GM21576 (cell line): ENCODE data around the gene MEGF11.

ENCODE experiments used
- ATAC-seq: cut with Tn5 transposase; IDR thresholded peaks from one replicate; pipeline ENCODE4 v1.9.1; 2021; ENCODE audit warnings: mild to moderate bottlenecking, moderate library complexity; ENCODE audit not compliant: unreplicated experiment

The MEGF11 gene

GRCh38 chr15:65927545-65927944 lies 326.0 kb downstream of the MEGF11 start:
- no peak for ATAC-seq

- peak; percentile 43 for ATAC-seq
Observed at GRCh38 chr15:65926899-65927298, 326.7 kb downstream of the MEGF11 start.

DNA sequence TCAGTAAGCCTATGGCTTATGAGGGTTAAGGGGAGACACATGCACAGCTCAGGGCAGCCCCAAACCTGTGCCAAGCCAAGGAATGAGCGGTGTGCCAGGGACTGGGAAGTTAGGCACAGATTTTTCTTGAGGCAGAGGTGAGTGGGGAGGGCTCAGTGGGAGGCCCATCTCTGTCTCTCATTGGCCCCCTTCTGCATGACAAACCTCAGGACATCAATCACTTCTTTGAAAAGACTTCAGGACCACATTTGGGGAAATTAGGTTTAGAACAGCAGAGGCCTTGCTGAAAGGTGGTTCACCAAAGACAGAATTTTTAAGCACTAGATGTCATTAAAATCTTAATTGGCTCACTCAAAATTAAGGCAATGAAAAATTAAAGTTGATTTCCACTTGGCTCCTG lies 327.1 kb downstream of the MEGF11 start:
- ATAC-seq, result no peak

GRCh38 chr15:65925338-65925737 lies 328.2 kb downstream of the MEGF11 start:
- ATAC-seq, result no peak

GRCh38 chr15:65924004-65924403 lies 329.5 kb downstream of the MEGF11 start:
- ATAC-seq, result no peak

GRCh38 chr15:65923264-65923663 lies 330.3 kb downstream of the MEGF11 start:
- ATAC-seq, result no peak

GRCh38 chr15:65922621-65923020 lies 330.9 kb downstream of the MEGF11 start:
- ATAC-seq, result no peak

GRCh38 chr15:65921780-65922179 lies 331.8 kb downstream of the MEGF11 start:
- no peak for ATAC-seq

GRCh38 chr15:65920825-65921309 lies 332.7 kb downstream of the MEGF11 start:
- ATAC-seq, result no peak

GRCh38 chr15:65920121-65920520 lies 333.4 kb downstream of the MEGF11 start:
- ATAC-seq, result no peak

- no peak for ATAC-seq
Observed at GRCh38 chr15:65919353-65919752, 334.2 kb downstream of the MEGF11 start.

DNA sequence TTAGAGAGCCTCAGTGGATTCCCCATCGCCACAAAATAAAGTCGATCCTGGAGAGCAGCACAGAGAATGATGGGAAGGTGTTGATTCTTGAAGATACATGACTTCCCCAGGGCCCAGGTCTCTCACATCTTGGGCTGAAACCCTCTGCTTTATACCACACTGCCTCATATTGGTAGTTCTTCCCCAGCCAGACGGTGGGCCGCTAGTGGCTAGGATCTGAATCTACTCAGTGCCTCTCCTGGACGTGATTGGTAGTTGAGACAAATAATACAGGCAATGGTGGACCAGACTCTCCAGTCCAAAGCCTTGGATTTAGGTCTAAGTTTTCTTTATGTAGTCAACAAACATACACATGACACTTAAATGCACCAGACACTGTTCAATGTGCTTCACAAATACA lies 334.6 kb downstream of the MEGF11 start:
- no peak for ATAC-seq

GRCh38 chr15:65918357-65918920 lies 335.1 kb downstream of the MEGF11 start:
- ATAC-seq, result no peak

DNA sequence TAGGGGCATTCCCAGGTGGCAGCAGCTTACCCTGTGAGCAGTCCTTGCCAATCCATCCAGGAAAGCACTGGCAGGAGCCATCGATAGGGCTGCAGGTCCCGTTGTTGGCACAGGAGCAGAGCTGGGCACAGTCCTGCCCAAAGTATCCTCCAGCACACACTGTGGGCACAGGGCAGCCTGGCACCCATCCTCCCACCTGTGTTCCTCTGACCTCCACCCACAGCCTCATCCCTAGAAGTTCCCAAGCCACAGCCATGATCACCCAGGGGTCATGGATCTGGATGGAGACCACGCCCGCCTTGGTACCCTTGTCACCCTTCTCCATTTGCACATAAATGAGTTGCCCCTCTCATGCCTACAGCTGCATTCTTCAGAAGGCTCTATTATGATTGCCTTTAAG lies 335.6 kb downstream of the MEGF11 start:
- ATAC-seq, result no peak

GRCh38 chr15:65917407-65917756 lies 336.2 kb downstream of the MEGF11 start:
- no peak for ATAC-seq

GRCh38 chr15:65916664-65917406 lies 336.7 kb downstream of the MEGF11 start:
- peak; percentile 51 for ATAC-seq

DNA sequence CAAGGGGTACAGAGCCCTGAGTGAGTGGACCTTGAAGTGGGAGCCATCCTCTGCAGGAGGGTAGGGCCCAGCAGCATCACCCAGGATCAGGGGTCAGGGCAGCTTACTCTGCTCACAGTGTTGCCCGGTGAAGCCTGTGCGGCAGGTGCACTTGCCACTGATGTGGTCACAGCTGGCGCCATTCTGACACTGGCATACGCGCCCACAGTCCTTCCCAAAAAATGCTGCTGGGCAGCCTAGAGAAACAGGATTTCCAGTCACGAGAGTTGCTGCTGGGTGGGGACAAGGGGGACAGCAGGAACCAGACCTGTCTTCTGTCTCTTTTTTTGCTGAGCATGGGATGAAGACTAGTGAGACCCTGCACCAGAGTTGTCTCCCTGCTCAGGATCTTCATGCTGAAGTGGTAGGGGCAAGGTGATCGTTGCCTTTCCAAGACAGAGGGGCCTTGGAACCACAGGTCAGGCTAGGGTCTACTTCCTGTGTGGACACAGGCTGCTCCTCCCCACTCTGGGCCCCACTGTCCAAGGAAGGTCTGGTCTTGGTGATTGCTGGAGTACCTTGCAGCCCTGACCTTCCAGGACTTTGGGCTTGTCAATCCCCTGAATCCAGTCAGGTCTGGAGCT lies 337.4 kb downstream of the MEGF11 start:
- ATAC-seq, result no peak

- ATAC-seq, result no peak
Observed at GRCh38 chr15:65914981-65915925, 338.3 kb downstream of the MEGF11 start.

DNA sequence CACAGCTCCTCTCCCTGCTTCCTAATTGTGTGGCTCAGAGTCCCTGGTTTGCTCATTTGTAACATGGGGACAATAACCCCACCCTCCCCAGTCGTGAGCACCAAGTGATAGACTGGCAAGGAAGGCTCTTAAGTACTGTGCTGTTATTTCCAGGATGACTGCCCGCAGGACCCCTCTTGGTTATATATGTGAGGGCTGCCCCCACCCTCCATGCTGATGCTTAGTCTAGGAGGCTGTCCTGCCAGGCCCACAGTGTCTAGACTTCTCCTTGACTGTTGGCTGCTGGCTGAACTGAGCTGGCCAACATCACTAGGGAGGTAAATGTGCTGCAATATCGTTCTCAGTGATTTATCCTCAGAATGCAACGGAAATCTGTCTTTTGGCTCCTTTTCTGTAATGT lies 339.2 kb downstream of the MEGF11 start:
- ATAC-seq, result no peak

- ATAC-seq, result no peak
Observed at GRCh38 chr15:65913631-65914199, 339.8 kb downstream of the MEGF11 start.

GRCh38 chr15:65912235-65912634 lies 341.3 kb downstream of the MEGF11 start:
- no peak for ATAC-seq
